Stimulated activated CD4-positive, alpha-beta T cell treated with anti-CD3 and anti-CD28 coated beads, TNF-alpha, amount 100 ng/mL, for 1 hour (primary cell): ENCODE results near the gene PITX1.

Source experiments
- DNase-seq, 3 donors: peaks; one replicate each; pipeline ENCODE4 v3.0.0-alpha.2; 2020; ENCODE audit warnings: low read depth in 3 of 3, low spot score in 1 of 3

Gene PITX1

GRCh38 chr5:135042595-135042994 lies 8.6 kb upstream of the PITX1 start:
- no peak for DNase-seq

GRCh38 chr5:135041726-135042125 lies 7.7 kb upstream of the PITX1 start:
- DNase-seq = no peak

DNA sequence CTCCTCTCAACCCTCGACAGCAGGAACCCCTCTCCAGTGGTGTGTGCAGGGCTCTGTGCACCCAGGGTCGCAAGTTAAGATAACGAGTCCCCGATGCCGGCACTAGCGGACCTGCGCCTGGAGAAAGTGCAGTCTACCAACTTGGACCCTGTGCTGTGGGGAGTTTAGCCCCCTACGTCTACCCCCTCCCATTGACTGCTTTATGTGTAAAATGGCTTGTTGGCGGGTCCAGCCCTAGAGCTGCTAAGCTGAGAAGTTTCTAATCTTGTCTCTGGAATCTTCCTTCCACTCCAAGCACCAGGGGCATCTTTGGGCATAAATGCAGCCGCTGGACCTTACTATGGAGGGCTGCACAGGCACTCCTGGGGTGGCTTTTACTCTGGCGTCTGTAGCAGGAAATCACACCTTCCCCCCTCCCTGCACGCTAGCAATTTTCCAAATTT lies 7.1 kb upstream of the PITX1 start:
- DNase-seq = no peak

DNA sequence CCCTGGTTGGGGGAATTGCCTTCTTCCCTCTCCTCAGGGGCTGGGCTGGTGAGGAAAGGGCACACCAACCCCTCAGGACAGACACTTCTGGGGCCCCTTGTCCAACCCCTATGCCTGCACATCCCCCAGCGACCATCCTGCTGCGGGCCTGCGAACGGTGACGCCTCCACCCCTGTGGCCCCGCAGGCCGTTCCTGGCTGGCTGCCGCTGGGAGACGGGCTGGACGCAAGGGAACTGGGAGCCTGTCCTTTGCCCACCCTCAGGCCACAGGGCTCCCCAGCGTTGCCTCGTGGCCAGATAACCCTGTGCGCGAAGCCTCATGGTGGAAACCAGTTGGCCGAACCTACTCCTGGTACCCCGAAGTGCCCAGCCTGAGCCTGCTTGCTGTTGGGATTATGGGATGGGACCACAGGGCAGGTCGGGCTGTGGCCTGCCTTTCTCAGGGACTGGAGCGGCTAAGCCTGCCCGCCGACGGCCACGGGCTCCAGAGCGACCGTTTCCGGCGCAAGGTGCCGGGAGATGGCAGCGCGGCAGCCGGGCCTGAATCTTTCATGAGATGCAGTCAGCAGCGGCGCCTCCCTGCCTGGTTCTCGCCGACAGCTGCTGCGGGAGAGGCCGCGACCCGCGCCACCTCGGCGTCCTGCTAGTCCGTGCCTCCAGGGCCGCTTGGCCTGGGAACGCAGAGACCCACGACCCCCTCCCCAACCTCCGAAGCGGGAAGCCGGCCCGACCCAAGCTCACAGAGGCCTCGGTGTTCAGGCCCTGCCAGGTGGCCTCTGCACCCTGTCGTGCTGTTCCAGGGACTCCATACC lies 6.5 kb upstream of the PITX1 start:
- no peak for DNase-seq

- DNase-seq = no peak
Measured at GRCh38 chr5:135040034-135040332, 6.0 kb upstream of the PITX1 start.

DNA sequence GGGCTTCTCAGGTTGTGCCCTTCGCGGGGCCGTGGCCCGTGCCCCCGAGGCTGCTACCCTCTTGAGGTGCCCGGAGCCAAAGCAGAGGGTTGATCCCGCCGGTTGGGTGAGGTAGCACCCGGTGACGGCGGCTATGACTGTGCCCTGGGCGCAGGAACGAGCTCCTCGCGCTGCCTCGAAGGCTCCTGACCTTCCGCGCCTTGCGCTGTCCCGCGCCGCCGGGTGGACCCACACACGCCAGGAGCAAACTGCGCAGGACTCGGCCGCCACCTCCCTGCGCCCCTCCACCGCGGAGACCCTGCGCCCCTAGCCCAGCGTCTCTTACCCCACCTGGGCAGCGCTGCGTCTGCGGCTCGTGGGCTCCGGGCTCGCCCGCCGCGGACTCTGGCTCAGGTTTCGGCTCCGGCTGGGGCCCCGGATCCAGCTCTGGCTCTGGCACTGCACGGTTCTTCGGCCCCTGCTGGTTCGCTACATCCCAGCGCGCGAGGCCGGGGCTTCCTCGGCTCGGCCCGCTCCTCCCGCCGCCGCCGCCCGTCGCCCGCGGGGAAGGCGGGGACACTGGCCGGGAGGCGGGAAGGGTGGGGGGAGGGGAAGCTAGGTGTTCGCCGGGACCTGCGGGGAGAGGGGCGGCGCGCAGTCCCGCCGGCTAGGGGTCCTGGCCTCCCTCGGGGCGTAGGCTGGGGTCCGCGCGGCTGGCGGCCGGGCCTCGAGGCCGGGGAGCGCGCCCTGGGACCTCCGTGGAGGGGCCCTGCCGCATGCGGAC lies 5.4 kb upstream of the PITX1 start:
- DNase-seq = no peak

DNA sequence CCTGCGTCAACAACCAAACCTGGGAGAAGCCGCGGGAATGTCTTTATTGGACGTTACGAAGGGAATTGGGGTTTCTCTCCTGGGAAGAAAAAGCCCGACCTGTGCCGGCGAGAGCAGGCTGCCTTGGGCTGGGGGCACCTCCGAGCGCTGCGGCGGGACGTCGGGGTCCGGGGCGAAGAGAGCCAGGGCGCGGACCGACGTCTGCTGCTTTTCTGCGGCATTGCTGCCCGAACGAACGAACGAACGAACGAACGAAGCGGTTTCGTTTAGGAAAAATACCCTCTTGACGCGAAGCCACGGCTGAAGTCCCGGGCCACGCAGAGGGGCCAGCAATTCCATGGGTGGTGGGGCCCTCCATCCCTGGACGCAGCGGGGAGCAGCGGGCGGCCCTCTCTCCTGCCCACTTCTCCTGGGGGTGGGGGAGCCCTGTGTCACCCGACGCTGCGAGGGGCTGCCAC lies 4.8 kb upstream of the PITX1 start:
- no peak for DNase-seq

DNA sequence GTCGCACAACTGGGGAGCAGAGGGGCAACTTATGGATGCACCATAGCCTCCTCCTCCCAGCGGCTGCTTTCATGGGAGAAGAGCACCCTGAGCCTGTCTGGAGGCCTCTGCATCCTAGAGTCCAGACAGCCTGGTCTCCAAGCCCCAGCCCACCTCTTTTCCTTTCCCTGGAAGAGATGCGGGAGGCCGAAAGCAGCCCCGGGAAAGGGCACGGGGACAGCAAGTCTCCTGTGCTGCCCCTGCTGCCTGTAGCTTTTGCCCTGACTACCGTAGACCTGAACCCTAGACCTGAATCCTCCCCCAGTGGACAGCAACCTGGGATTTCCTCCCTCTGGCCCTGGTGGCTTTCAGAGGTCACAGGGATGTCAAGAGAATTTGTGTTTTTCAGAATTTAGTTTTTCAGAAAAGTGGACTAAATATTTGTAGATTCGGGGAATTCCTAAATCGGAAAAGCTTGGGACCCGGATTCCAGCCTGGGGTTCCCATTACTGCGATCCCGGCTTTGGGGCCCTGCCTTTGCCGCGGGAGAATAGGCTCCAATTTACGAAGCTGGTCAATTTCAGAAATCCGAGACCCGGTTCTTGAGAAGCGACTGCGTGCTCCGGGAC lies 4.3 kb upstream of the PITX1 start:
- no peak for DNase-seq

GRCh38 chr5:135037519-135038204 lies 3.6 kb upstream of the PITX1 start:
- DNase-seq = no peak

- DNase-seq = no peak
Measured at GRCh38 chr5:135036405-135036804, 2.4 kb upstream of the PITX1 start.

- DNase-seq = no peak
Measured at GRCh38 chr5:135035678-135036030, 1.6 kb upstream of the PITX1 start.

DNA sequence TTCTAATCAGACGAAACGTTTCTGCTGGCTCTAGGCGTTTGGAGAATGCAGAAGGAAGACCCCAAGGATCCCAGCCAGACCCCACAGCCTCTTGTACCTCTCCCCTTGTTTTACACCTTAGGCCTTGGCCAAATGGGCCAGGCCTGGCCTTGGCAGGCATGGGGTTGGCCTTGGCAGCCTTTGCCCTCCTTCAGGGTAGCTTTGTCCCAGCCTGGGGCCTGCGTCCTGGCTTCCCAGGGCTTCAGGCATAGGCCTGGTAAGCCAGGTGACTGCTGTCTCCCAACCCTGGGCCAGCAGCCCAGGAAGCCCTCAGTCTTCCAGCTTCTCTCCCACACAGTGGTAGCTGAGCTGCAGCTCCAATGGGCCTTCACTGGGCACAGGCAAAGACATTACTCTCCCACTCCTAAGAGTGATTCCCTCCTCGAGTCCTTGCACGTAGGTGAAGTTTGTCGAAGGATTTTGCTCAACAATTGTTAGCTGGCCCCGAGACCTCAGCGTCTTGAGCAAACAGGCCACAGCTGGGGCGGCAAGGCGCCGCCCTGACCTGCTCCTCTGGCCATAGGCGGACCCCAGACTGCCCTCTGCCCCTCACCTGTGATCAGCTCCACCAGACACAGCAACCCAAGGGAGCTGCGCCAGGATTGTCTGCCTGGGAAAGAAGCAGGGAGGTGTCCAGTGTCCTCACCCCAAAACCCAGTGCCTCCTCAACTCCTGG lies 1.1 kb upstream of the PITX1 start:
- DNase-seq = no peak

GRCh38 chr5:135034236-135034962 lies 371 bp upstream of the PITX1 start:
- no peak for DNase-seq

- DNase-seq = no peak
Measured at GRCh38 chr5:135032999-135033861, 798 bp downstream of the PITX1 start.

DNA sequence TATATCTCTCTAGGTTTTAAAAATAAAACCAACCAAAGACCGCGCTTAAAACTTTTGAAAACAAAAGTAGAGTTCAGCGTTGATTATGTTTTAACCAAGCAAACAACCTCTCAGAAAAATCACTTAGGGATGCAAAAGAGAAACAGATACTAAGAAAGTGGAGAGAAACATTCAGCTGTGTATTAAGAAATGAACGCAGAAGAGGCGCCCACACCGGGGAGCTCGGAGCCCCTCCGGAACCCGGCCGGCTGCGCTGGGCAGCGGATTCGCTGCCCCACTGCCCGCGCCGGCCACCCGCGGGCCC lies 1.4 kb downstream of the PITX1 start:
- no peak for DNase-seq

GRCh38 chr5:135031813-135032694 lies 2.0 kb downstream of the PITX1 start:
- DNase-seq = no peak

GRCh38 chr5:135030956-135031812 lies 2.8 kb downstream of the PITX1 start:
- no peak for DNase-seq
